AG04449 (cell line): Measurements from ENCODE around the gene TAPT1.

Experiments used
- CTCF ChIA-PET: fragments of 350-600 bp; formaldehyde crosslinking; extraction: SDS; loops from one replicate; lab custom pipeline; 2021; ENCODE audit warnings: antibody characterized with exemption; lab: Yijun Ruan, JAX
- POLR2A ChIA-PET: fragments of 400-600, 350-600 bp; formaldehyde crosslinking; extraction: SDS; loops from one replicate; lab custom pipeline; 2020; ENCODE audit warnings: antibody characterized with exemption, inconsistent platforms; lab: Yijun Ruan, JAX
- DNase-seq: peaks from one replicate; pipeline ENCODE4 v3.0.0-alpha.2; 2010; ENCODE audit warnings: low read depth, low spot score
- H3K4me3 ChIP-seq: 2 replicates; pipeline ENCODE4 v1.5.1; 2011; ENCODE audit warnings: low read depth, mild to moderate bottlenecking, control low read depth, low read length
- TF ChIP-seq, protein P1 (sequence below): IDR thresholded peaks from one replicate; pipeline ENCODE4 v1.5.1; 2011; ENCODE audit warnings: mild to moderate bottlenecking, moderate library complexity, low read length, control low read depth, inconsistent platforms; ENCODE audit not compliant: insufficient read depth; ENCODE audit errors: missing control alignments

The TAPT1 gene

DNA sequence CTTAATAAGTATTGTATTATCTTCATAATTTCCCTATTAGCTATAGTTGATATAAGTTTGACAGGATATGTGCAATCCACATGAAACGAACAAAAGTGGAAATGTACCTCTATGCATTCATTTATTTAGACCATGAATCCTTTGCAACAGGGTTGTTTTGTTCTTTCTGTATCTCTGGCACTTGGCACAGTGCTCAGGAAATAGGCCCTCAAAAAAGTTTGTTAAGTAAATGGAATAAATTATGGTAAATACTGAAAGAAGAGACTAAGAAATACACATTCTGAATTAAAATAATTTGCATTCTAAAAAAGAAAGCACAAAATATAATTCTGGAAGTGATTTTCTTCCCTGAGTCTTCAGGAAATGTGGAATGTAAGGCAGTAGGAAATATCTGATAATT, 39.3 kb downstream of the TAPT1 start:
- POLR2A ChIA-PET: no interaction called here
- no peak overlapping the region for H3K4me3 ChIP-seq
- TF ChIP-seq, protein P1, sequence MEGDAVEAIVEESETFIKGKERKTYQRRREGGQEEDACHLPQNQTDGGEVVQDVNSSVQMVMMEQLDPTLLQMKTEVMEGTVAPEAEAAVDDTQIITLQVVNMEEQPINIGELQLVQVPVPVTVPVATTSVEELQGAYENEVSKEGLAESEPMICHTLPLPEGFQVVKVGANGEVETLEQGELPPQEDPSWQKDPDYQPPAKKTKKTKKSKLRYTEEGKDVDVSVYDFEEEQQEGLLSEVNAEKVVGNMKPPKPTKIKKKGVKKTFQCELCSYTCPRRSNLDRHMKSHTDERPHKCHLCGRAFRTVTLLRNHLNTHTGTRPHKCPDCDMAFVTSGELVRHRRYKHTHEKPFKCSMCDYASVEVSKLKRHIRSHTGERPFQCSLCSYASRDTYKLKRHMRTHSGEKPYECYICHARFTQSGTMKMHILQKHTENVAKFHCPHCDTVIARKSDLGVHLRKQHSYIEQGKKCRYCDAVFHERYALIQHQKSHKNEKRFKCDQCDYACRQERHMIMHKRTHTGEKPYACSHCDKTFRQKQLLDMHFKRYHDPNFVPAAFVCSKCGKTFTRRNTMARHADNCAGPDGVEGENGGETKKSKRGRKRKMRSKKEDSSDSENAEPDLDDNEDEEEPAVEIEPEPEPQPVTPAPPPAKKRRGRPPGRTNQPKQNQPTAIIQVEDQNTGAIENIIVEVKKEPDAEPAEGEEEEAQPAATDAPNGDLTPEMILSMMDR: no peak
- DNase-seq: no peak
- CTCF ChIA-PET: interaction anchor here (1.1 to 2.2 kb wide), 3 partner anchors 9 to 381 kb away, joined by 3 to 11 read pairs (median 5); no protein-coding TSS in a partner anchor

DNA sequence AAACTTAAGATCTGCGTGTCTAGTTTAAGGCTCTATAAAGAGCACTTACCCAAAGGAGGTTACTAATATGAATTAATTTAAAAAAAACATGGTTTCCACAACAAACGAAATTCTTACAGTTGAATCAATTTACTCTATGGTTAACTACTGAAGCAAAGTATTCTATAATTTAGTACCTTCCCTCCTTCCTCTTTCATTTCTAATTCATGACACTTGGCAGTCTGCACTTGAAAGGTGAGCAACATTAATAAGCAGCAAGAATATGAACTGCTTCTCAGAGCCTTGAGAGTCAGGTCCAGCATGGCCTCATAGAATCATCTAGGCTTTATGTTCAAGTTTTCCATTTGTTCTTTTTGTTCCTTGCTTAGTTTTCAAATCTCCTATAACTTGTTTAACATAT, 42.7 kb downstream of the TAPT1 start:
- H3K4me3 ChIP-seq: no peak overlapping the region
- CTCF ChIA-PET: interaction anchor here (1.3 to 3.0 kb wide), 5 partner anchors 13 to 1286 kb away, joined by 3 to 12 read pairs (median 7); no protein-coding TSS in a partner anchor
- TF ChIP-seq, protein P1: no peak
- POLR2A ChIA-PET: no interaction called here
- DNase-seq: no peak

DNA sequence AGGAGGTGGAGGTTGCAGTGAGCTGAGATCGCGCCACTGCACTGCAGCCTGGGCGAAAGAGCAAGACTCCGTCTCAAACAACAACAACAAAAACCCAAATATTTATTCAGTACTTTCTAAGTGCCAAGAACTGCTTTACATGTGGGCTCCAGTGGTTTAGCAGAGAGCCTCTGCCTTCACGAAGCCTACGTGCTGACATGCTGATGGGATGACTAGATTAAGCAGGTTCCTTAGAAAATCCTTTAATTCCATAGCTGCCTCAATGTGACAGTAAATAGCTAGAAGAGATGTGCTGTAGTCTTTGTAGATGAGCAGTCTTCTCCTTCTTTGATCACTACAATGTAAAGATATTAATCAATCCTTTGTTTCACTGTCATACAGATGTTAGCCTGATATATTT, 49.6 kb downstream of the TAPT1 start:
- ChIA-PET CTCF (no interaction called here), POLR2A (no interaction called here)
- no peak overlapping the region for H3K4me3 ChIP-seq
- TF ChIP-seq, protein P1: no peak
- no peak for DNase-seq

DNA sequence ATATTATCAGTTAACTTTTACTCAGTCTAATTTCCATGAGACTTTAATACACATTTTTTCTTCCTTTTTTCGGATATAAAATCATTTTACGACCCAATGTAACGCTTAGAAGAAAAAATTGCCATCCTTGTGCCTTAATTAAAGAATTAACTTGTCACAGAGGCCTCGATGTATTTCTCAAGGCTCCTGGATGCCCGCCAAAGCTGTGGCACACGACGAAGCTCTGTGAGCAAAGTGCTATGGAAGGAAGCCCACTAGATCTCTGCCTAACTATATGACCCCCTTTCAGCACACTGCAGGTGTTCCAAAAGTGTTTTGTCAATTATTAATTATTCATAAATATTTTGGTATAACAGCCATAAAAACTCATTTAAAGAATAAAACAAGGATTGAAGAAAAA, 54.4 kb downstream of the TAPT1 start:
- H3K4me3 ChIP-seq: no peak overlapping the region
- no peak for DNase-seq
- TF ChIP-seq, protein P1: no peak
- ChIA-PET POLR2A (no interaction called here), CTCF (interaction anchor here (1.6 to 2.0 kb wide), 3 partner anchors 14 to 93 kb away, joined by 3 to 7 read pairs (median 4); no protein-coding TSS in a partner anchor)

DNA sequence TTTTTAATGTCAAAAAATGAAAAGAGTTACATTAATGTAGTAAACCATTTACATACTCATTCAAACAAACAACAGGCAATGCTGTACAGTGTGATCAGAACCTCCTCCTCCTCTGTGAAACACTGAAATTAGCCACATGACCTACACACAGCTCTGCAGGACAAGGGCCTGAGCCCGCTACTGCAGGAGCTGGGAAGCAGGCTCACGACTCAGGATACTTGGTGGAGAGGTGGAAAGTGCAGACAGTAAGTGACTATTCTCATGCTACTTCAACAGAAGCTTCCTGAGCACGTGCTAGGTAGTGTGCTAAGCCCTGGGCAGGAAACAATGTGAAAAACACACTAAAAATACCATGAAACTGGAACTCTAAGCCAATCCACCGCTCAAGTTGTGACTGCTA, 56.8 kb downstream of the TAPT1 start:
- ChIA-PET POLR2A (no interaction called here), CTCF (interaction anchor here (1.0 to 1.8 kb wide), 3 partner anchors 11 to 95 kb away, joined by 3 to 5 read pairs (median 3); no protein-coding TSS in a partner anchor)
- no peak for DNase-seq
- H3K4me3 ChIP-seq: no peak overlapping the region
- TF ChIP-seq, protein P1: no peak

DNA sequence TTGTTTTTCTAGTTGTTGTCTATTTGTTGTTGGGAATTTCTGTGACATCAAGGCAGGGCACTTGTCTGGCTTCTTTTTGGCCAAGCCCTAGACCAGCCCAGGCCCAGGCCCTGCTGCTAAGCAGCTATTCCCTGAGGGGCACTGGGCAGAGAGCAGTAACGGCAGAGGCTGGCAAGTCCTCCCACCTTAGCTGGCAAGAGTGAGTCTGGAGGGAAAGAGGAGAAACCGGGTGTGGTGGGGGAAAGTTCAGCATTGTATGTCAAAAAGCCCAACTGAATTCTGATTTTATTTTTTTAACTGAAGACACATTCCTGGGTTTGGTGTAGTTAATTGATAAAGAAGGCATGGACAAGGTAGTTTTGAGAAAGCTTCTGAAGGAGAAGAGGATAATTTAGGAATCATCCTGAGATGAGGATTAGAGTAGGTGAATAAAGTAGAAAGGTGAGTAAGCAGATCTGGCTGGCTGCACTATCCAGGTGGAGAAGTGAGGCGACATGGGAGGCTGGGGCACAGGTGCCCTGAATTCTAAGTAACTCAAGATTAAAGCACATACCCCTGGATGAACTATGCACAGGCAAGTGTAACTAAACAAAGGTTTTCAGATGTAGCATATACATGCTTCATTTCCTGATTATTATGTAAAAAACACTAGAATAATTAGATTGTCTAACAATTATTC, 57.4 kb downstream of the TAPT1 start:
- TF ChIP-seq, protein P1: no peak
- CTCF ChIA-PET: interaction anchor here (1.0 to 1.8 kb wide), 3 partner anchors 10 to 95 kb away, joined by 3 to 5 read pairs (median 3); no protein-coding TSS in a partner anchor
- POLR2A ChIA-PET: no interaction called here
- no peak overlapping the region for H3K4me3 ChIP-seq
- DNase-seq: no peak
